HG02884 (cell line): ENCODE results near the gene SAMD13.
"Not testable (repeated sequence)": the region's sequence is repeated elsewhere in the genome, so short reads cannot be mapped to it uniquely, and the experiment has no call there.

Experiments
- ATAC-seq: cut with Tn5 transposase; IDR thresholded peaks from one replicate; pipeline ENCODE4 v1.9.1; 2021; ENCODE audit warnings: mild to moderate bottlenecking, moderate library complexity; ENCODE audit not compliant: unreplicated experiment

The SAMD13 gene

DNA sequence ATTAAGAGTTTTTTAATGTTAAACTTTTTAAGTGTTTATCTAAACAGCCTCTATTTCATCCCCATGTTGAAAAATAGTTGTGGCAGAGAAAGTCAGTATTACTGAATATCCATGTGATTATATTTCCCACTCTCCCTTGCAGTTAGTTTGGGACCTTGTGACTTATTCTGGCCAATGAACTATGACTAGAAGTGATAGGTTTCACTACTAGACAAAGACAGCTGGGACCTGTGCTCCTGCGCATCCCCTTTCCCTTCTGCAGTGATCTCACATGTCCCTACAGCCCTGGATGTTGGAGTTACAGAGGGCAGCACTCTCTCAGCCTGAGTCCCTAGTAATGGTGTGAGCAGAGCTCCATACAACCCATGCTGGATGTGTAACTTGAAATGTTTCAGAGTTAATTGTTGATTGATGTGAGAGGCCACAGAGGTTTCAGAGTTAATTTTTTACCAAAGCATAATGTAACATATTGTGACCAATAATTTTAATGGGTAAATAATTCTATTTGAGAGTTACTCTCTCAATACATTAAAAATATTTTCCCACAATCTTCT, 18.7 kb upstream of the SAMD13 start:
- no peak for ATAC-seq

DNA sequence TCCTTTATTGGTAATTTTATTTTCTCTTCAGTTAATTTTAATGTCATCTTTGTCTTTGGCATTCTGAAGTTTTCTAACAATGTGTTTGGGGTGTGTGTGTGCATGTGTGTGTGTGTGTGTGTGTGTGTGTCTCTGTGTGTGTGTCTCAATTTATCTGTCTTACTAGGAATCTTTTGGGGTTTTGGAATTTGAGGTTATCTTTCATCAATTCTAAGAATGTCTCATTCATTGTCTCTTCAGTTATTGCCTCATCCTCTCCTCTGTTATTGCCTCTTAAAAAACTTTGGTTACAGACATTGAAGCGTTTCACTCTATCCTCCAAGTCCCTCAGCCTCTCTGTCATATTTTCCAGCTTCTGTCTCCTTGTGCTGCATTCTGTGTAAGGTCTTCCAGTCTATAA, 18.1 kb upstream of the SAMD13 start:
- ATAC-seq, result no peak

GRCh38 chr1:84286071-84286470, 15.4 kb upstream of the SAMD13 start:
- no peak for ATAC-seq

DNA sequence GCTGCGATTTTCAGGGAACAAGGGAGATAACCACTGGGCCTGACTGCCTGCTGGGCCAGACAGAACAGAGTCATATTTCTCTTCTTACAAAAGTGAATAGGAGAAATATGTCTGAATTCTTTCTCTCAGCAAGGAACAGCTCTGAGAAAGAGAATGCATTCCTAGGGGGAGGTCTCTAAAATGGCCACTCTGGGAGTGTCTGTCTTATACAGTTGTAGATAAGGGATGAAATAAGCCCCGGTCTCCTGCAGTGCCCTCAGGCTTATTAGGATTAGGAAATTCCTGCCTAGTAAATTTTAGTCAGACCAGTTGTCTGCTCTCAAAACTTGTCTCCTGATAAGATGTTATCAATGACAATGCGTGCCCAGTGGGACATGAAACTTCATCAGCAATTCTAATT, 14.1 kb upstream of the SAMD13 start:
- not testable (repeated sequence) for ATAC-seq

GRCh38 chr1:84289169-84289785, 12.2 kb upstream of the SAMD13 start:
- no peak for ATAC-seq

DNA sequence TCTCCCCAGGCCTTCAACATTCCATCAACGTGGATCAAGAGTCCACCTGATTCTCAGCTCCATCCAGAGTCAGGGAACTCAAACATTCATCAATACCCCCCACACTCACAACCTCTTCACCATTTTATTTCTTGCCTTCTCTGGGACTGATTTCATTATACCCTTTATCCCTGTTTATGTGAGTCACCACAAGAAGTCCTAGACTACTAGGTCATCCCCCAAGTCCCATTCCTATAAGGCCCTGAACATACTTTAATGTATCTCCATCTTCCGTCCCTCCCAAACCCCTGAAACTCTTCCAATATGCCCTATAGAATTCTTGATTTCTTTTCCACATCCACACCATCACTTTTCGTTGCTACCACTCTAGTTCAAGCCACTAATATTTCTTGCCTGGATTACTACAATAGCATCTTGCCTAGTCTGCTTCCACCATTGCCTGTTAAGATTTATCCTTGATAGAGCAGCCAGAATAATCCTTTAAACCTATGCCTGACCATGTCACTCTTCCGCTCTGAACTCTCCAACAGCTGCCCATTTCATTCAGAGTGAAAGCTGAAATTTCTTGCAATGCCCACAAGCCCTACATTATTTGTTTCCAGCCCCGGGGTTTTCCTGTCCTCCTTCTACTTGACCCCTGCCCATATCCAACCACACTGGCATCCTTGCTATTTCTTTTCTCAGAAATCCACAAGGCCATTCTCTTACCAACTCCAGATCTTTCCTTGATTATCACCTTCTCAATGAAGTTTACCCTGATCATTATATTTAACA, 9.4 kb upstream of the SAMD13 start:
- no peak for ATAC-seq

- no peak for ATAC-seq
Observed at GRCh38 chr1:84293766-84294165, 7.7 kb upstream of the SAMD13 start.

- no peak for ATAC-seq
Observed at GRCh38 chr1:84294751-84295150, 6.8 kb upstream of the SAMD13 start.

DNA sequence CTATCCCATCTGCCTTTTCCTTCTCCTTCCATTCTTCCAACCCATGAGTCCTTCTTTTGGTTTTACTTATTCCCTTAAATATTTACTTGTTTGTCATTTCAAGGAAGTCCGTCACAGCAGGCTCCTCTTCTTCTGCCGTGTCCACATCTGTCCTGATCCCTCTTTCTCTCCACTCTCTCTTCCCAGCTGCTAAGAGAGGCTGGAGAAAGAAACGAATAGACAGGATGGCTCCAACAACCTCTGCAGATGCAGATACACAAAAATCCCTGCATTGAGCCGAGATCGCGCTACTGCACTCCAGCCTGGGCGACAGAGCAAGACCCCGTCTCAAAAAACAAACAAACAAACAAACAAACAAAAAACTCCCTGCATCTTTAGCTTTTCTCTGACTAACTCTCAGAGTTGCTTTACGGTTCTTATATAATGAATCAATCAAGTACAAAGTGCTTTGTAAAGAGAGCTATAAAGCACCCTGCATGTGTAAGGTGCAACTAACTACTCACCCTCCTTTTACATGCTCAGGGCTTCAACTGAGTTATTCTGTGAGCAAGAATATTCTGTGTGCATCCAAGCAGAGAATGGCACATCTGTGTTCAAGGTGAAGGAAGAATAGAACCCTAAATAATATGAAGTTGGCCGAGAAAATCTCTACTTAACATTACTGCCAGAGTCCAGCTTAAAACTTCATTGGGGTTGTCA, 3.8 kb upstream of the SAMD13 start:
- no peak for ATAC-seq

- ATAC-seq, result peak; percentile 61
Observed at GRCh38 chr1:84298328-84298683, 3.2 kb upstream of the SAMD13 start.

DNA sequence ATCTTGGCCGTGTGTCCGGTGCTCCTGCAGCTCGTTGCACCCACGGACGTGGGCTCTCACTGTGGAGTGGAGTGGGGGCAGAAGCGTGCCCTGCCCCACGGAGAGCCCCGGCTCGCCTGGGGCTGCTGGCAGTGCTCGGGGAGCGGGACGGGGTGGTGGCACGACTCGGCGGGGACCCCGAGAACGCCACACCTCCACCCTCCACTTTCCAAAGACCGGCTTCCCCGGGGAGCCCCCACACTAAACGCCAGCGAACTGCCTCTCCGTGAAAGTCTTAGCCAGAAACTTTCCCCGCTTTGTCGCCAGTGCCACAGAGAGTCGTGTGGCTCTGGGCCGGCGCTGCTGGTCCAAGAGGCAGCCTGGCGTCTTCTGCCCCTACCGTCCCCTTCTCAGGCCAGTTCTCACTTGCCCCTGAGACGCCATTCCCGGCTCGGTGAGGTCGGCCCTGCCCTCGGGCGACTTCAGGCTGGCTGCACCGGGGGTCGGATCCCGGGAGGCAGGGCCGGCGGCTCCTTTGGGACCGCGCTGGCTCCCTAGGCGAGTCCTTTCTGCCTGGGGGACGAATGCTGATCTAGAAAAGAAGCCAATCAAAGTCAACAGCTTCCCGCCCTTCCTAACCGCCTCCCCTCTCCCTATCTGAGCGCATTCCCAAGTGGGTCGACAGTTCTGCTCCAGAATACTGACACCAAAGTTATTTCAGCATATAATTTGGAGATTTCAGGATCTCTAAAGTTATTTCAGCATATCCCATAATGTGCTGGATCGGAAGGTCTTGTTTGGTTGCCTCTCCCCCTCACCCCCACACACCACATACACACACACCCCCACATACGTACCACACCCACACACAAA, 2.6 kb upstream of the SAMD13 start:
- ATAC-seq, result peak; percentile 30

- no peak for ATAC-seq
Observed at GRCh38 chr1:84299536-84300170, 1.9 kb upstream of the SAMD13 start.

- no peak for ATAC-seq
Observed at GRCh38 chr1:84300501-84300900, 1.0 kb upstream of the SAMD13 start.

DNA sequence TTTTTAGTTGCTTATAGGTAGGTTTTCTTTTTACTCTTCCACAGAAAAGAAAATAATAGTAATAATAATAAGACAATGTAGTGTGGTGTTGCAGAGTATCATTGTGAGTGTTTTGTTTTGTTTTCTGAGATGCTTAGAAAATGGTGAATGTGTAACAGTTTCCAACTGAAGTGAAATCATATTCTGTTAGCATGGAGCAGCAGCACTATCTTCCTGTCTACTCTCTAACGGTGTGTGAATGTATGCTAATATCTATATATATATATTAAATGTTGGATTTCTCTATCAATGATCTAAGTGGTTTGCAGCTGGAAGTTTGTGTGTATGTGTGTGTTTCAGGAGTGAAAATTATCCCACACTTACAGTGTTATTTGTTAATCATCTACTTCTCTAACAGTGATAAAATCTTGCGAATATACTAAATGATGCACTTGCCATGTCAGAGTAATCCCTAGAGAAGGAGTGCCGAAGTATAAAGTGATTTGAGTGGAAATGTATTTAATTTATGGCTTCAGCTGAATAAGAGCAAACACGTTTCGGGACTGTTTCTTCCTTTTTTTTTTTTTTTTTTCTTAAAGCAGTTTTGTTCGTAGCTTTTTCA, 377 bp downstream of the SAMD13 start:
- no peak for ATAC-seq

DNA sequence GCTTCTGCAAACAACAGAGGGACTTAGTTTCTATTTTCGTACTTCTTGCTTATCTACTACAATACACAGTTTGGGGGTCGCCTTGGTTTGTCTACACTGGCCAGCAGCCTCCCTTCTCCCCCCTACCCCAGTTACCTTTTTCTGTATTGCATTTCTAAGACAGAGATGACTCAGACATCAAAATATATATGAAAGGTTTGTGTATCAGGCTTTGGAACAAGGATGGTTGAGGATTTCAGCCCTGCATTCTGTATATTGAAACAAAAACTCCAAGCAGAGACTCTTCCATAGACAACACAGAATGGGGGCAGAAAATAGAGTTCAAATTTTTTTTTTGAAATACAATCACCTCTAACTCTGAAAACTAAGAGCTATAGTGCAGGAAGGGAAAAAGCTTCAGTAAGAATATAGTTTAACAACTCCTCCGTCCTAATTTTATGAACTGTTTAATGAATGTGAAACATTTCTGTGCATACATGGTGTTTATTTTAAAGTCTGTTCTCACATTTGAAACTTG, 1.9 kb downstream of the SAMD13 start:
- ATAC-seq, result no peak

GRCh38 chr1:84307398-84307797, 5.9 kb downstream of the SAMD13 start:
- no peak for ATAC-seq

- no peak for ATAC-seq
Observed at GRCh38 chr1:84311296-84311695, 9.8 kb downstream of the SAMD13 start.

GRCh38 chr1:84319662-84320061, 18.2 kb downstream of the SAMD13 start:
- ATAC-seq, result no peak

- no peak for ATAC-seq
Observed at GRCh38 chr1:84327830-84328229, 26.3 kb downstream of the SAMD13 start.
